Measurements from ENCODE around the gene FREM3. TPM values are rescaled to one million over a fixed set of nuclear protein-coding genes. Genes with fewer than 3 reads are reported as not detected.

Gene FREM3
- total and polyA plus RNA-seq, 7 donors = under 0.01 TPM; not detected in 6

- H3K27ac ChIP-seq = no peak overlapping the region
- 85 to 88% methylated on average over 2 of the region's 2 CpGs for WGBS, 2 donors
- intact Hi-C loops (cut with DNase I) = no loop called here
- DNase-seq = no peak
- H3K4me1 ChIP-seq = peaks cover 0 to 32% (median 10%) of the 10 kb centered on the region in 4 donors
- no peaks in the 10 kb centered on the region for H3K9me3 ChIP-seq
- H3K27me3 ChIP-seq = no peaks in the 10 kb centered on the region
- peaks cover 0 to 89% (median 15%) of the 10 kb centered on the region in 4 donors for H3K36me3 ChIP-seq
- TF ChIP-seq POLR2A (IDR thresholded peaks at IDR 0.05) (no peak), POLR2AphosphoS5 (IDR thresholded peaks at IDR 0.05) (no peak), CTCF (IDR thresholded peaks at IDR 0.05) (no peak), EP300 (IDR thresholded peaks at IDR 0.05) (no peak)
- H3K4me3 ChIP-seq = no peak overlapping the region
Observed at GRCh38 chr4:143549928-143550327, 150.5 kb downstream of the FREM3 start.

GRCh38 chr4:143539670-143540023, 160.8 kb downstream of the FREM3 start:
- H3K36me3 ChIP-seq = peaks cover 30 to 98% (median 50%) of the 10 kb centered on the region in 4 donors
- WGBS, 2 donors = 92 to 96% methylated on average over 3 of the region's 3 CpGs

GRCh38 chr4:143538979-143539669, 161.4 kb downstream of the FREM3 start:
- Histone ChIP-seq H3K4me1 (no peaks in the 10 kb centered on the region), H3K36me3 (peaks cover 35 to 98% (median 51%) of the 10 kb centered on the region in 4 donors), H3K27ac (no peak overlapping the region), H3K9me3 (no peaks in the 10 kb centered on the region), H3K27me3 (no peaks in the 10 kb centered on the region), H3K4me3 (no peak overlapping the region)
- WGBS, 2 donors = 85 to 87% methylated on average over 4 of the region's 4 CpGs
- no peak for TF ChIP-seq CTCF (IDR thresholded peaks at IDR 0.05)
- TF ChIP-seq POLR2AphosphoS5 (IDR thresholded peaks at IDR 0.05) = no peak
- TF ChIP-seq POLR2A (IDR thresholded peaks at IDR 0.05) = no peak
- TF ChIP-seq EP300 (IDR thresholded peaks at IDR 0.05) = no peak
- DNase-seq = no peak
- intact Hi-C loops (cut with DNase I) = no loop called here

More at GRCh38 chr4:143539670-143540023, 160.8 kb downstream of the FREM3 start:
- intact Hi-C loops (cut with DNase I) = no loop called here
- no peak overlapping the region for H3K4me3 ChIP-seq
- no peak overlapping the region for H3K27ac ChIP-seq
- no peaks in the 10 kb centered on the region for H3K27me3 ChIP-seq
- no peaks in the 10 kb centered on the region for H3K4me1 ChIP-seq
- no peak for TF ChIP-seq EP300 (IDR thresholded peaks at IDR 0.05)
- no peak for TF ChIP-seq CTCF (IDR thresholded peaks at IDR 0.05)
- no peak for TF ChIP-seq POLR2A (IDR thresholded peaks at IDR 0.05)
- no peak for TF ChIP-seq POLR2AphosphoS5 (IDR thresholded peaks at IDR 0.05)
- no peak for DNase-seq
- no peaks in the 10 kb centered on the region for H3K9me3 ChIP-seq

GRCh38 chr4:143531788-143532491, 168.5 kb downstream of the FREM3 start:
- no peak overlapping the region for H3K27ac ChIP-seq
- no peak overlapping the region for H3K4me3 ChIP-seq
- H3K9me3 ChIP-seq = no peaks in the 10 kb centered on the region
- H3K4me1 ChIP-seq = peaks cover 0 to 15% (median 1%) of the 10 kb centered on the region in 4 donors
- DNase-seq = no peak
- WGBS, 2 donors = 91 to 98% methylated on average over 2 of the region's 2 CpGs
- intact Hi-C loops (cut with DNase I) = no loop called here
- H3K36me3 ChIP-seq = peaks cover 46 to 98% (median 50%) of the 10 kb centered on the region in 4 donors
- TF ChIP-seq EP300 (IDR thresholded peaks at IDR 0.05) = no peak
- TF ChIP-seq CTCF (IDR thresholded peaks at IDR 0.05) = no peak
- TF ChIP-seq POLR2A (IDR thresholded peaks at IDR 0.05) = no peak
- no peak for TF ChIP-seq POLR2AphosphoS5 (IDR thresholded peaks at IDR 0.05)
- no peaks in the 10 kb centered on the region for H3K27me3 ChIP-seq
